Neuronal stem cell (in vitro differentiated cells): ENCODE data around the gene ANKRD28. TPM values are rescaled to one million over a fixed set of nuclear protein-coding genes. Genes with fewer than 3 reads are reported as not detected.

Source experiments
- DNase-seq: peaks from one replicate; pipeline ENCODE4 v3.0.0-alpha.2; 2013; ENCODE audit warnings: low spot score
- H2AFZ ChIP-seq: one replicate; pipeline ENCODE4 v1.6.1; 2013; ENCODE audit warnings: mild to moderate bottlenecking, low read length, inconsistent platforms
- H2AK5ac ChIP-seq: 2 replicates; pipeline ENCODE4 v1.6.1; 2013; ENCODE audit warnings: low read depth, mild to moderate bottlenecking, inconsistent platforms, low read length, moderate library complexity, mixed read lengths
- H2BK120ac ChIP-seq: 2 replicates; pipeline ENCODE4 v1.6.1; 2013; ENCODE audit warnings: low read depth, mild to moderate bottlenecking, inconsistent platforms, low read length, moderate library complexity, mixed read lengths
- H2BK12ac ChIP-seq: one replicate; pipeline ENCODE4 v1.6.1; 2013; ENCODE audit warnings: low read length, inconsistent platforms
- H2BK15ac ChIP-seq: 2 replicates; pipeline ENCODE4 v1.6.1; 2013; ENCODE audit warnings: mild to moderate bottlenecking, low read length, inconsistent platforms, mixed read lengths
- H2BK5ac ChIP-seq: one replicate; pipeline ENCODE4 v1.6.1; 2013; ENCODE audit warnings: inconsistent platforms, mild to moderate bottlenecking, low read length, moderate library complexity
- H3K14ac ChIP-seq: one replicate; pipeline ENCODE4 v1.6.1; 2013; ENCODE audit warnings: low read length, inconsistent platforms
- H3K18ac ChIP-seq: 2 replicates; pipeline ENCODE4 v1.6.1; 2013; ENCODE audit warnings: low read length, inconsistent platforms
- H3K23ac ChIP-seq: 2 replicates; pipeline ENCODE4 v1.6.1; 2013; ENCODE audit warnings: low read depth, mild to moderate bottlenecking, mixed read lengths, low read length, inconsistent platforms; ENCODE audit not compliant: poor library complexity
- H3K27ac ChIP-seq: replicated peaks from 3 replicates; pipeline ENCODE4 v1.5.1; 2013; ENCODE audit warnings: low read length, inconsistent platforms
- H3K27me3 ChIP-seq, 3 experiments: 2 replicates each; pipeline ENCODE4 v1.6.1; 2013; ENCODE audit warnings: low read length in 3 of 3, mild to moderate bottlenecking in 2 of 3, inconsistent platforms in 1 of 3, low read depth in 1 of 3, mixed read lengths in 1 of 3, moderate library complexity in 1 of 3; ENCODE audit not compliant: control insufficient read depth in 3 of 3, insufficient read depth in 3 of 3
- H3K36me3 ChIP-seq, 2 donors: replicated peaks in 1 of 2; 2 replicates each; pipeline ENCODE4 v1.6.1; 2013; ENCODE audit warnings: low read length in 2 of 2; ENCODE audit not compliant: control insufficient read depth in 2 of 2, insufficient read depth in 2 of 2
- H3K4ac ChIP-seq: 2 replicates; pipeline ENCODE4 v1.6.1; 2013; ENCODE audit warnings: inconsistent platforms, mild to moderate bottlenecking, low read length, moderate library complexity
- H3K4me1 ChIP-seq, 2 donors: 1 replicate in 1 of 2; 2 replicates in 1 of 2; pipeline ENCODE4 v1.6.1; 2013; ENCODE audit warnings: low read length in 2 of 2, low read depth in 1 of 2; ENCODE audit not compliant: control insufficient read depth in 2 of 2, insufficient read depth in 1 of 2
- H3K4me2 ChIP-seq: one replicate; pipeline ENCODE4 v1.6.1; 2013; ENCODE audit warnings: mild to moderate bottlenecking, low read length, inconsistent platforms; ENCODE audit not compliant: insufficient read depth, poor library complexity, severe bottlenecking
- H3K4me3 ChIP-seq, 2 donors: 2 replicates each; pipeline ENCODE4 v1.5.1; 2013; ENCODE audit warnings: low read length in 2 of 2, mild to moderate bottlenecking in 2 of 2, inconsistent platforms in 1 of 2, moderate library complexity in 1 of 2
- H3K79me1 ChIP-seq: one replicate; pipeline ENCODE4 v1.6.1; 2013; ENCODE audit warnings: low read depth, mild to moderate bottlenecking, inconsistent platforms, low read length, moderate library complexity
- H3K9ac ChIP-seq: one replicate; pipeline ENCODE4 v1.6.1; 2013; ENCODE audit warnings: mild to moderate bottlenecking, low read depth, low read length, inconsistent platforms; ENCODE audit not compliant: poor library complexity
- H3K9me3 ChIP-seq, 2 donors: replicated peaks in 1 of 2; 2 replicates each; pipeline versions ENCODE3 to v1.6.1; 2013; ENCODE audit warnings: low read length in 2 of 2, mild to moderate bottlenecking in 2 of 2, inconsistent platforms in 1 of 2, low read depth in 1 of 2, mixed read lengths in 1 of 2, moderate library complexity in 1 of 2; ENCODE audit not compliant: control insufficient read depth in 2 of 2, insufficient read depth in 1 of 2
- H4K8ac ChIP-seq: one replicate; pipeline ENCODE4 v1.6.1; 2013; ENCODE audit warnings: low read depth, mild to moderate bottlenecking, inconsistent platforms, low read length, moderate library complexity
- H4K91ac ChIP-seq: one replicate; pipeline ENCODE4 v1.6.1; 2013; ENCODE audit warnings: low read length, low read depth, mild to moderate bottlenecking, inconsistent platforms; ENCODE audit not compliant: poor library complexity
- WGBS, 2 donors: extraction: QIAGEN DNeasy Blood & Tissue Kit; methylation state at CpG; one replicate each; pipeline ENCODE4 v1.1.7; 2013; ENCODE audit warnings: missing lambda C conversion rate in 2 of 2, mixed read lengths in 1 of 2; ENCODE audit not compliant: insufficient read length in 2 of 2, insufficient replicate concordance in 1 of 2; ENCODE audit errors: extremely low coverage in 2 of 2; 5-methylcytosine and 5-hydroxymethylcytosine counted together
- polyA plus RNA-seq, 2 experiments: library from polyadenylated mRNA; stranded (reverse); fragments of 200-250 nt; gene quantifications; one replicate each; pipeline ENCODE4 v1.2.3, GENCODE V29; 2013

The ANKRD28 gene
- polyA plus RNA-seq (2013, experiment 1 of 2) = 11.7 TPM
- 11.4 TPM for polyA plus RNA-seq (2013, experiment 2 of 2)

DNA sequence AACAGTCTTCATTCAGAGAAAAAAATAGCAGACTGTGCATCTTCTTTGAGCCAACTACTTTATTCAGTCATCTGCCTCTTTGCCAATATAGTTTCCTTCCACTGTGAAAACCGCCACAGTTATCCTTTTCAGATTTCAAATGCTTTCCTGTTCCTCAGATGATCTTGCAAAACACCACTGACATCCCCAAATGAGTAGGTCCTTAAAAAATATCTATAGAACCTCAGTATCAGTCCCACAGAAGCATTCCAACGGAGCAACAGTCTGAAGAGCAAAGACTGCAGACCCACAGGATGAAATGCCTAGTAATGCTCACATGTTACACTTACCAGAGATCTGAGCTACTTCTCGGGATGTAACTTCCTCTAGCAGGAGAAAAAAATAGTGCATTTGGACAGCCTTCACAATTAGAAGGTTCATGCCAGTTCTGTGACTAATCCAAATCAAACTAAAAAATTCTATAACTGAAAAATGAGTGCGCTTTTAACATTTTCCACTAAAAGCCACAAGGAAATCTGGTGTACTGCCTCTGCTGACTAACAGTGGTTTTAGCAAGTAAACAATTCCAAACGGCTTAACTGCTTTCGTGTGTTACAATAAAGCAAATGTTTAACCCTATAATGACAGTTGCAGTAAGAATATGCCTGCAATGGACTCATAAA, at the start of gene ANKRD28:
TSS of gene ANKRD28 (minus strand) at position 338 of the 662 bp plus-strand sequence. CDS start 1,458 bp downstream, outside the sequence.
- H3K4me2 ChIP-seq = peak within 1 kb of the TSS; percentile 27
- no peak within 1 kb of the TSS for H2AK5ac ChIP-seq
- H3K36me3 ChIP-seq = peaks cover 0 to 12% of the 10 kb centered on the region in 2 donors
- H3K9ac ChIP-seq = no peak within 1 kb of the TSS
- H3K27me3 ChIP-seq = no peaks in the 10 kb centered on the region
- peak within 1 kb of the TSS in 1 of 2 donors; percentile 34 for H3K4me3 ChIP-seq
- H3K23ac ChIP-seq = no peak within 1 kb of the TSS
- H2BK5ac ChIP-seq = no peak within 1 kb of the TSS
- no peak within 1 kb of the TSS for H3K4ac ChIP-seq
- H3K14ac ChIP-seq = no peak within 1 kb of the TSS
- H2AFZ ChIP-seq = peak within 1 kb of the TSS; percentile 76
- peak within 1 kb of the TSS; percentile 84 for H3K27ac ChIP-seq
- DNase-seq = peak; percentile 30
- no peaks in the 10 kb centered on the region for H3K79me1 ChIP-seq
- no peak within 1 kb of the TSS for H2BK15ac ChIP-seq
- H2BK12ac ChIP-seq = no peak within 1 kb of the TSS
- H4K91ac ChIP-seq = no peak within 1 kb of the TSS
- H4K8ac ChIP-seq = no peak within 1 kb of the TSS
- H3K4me1 ChIP-seq = peaks cover 0 to 17% of the 10 kb centered on the region in 2 donors
- no peaks in the 10 kb centered on the region for H3K9me3 ChIP-seq
- H3K18ac ChIP-seq = no peak within 1 kb of the TSS
- no CpG with 5 or more reads among the region's 6 CpGs for WGBS, 2 donors
- H2BK120ac ChIP-seq = no peak within 1 kb of the TSS

DNA sequence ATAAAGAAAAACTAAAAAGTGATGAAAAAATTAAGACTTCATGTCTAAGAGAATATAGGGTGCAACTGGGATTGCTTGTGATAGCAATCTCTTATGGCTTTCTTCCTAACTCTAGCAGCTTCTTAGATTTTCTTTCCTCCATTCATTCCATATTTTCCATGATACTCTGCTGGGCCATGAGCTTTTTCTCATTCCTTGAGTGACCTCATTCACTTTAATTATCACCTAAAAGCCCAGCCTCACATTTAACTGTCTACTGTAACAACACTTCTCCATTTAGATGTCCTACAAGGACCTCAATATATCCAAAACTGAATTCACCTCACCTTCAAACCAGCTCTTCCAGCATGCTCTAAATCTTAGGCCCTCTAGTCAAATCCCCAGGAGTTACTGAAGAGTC, 49.5 kb upstream of the ANKRD28 start:
- no peak overlapping the region for H3K4me3 ChIP-seq

DNA sequence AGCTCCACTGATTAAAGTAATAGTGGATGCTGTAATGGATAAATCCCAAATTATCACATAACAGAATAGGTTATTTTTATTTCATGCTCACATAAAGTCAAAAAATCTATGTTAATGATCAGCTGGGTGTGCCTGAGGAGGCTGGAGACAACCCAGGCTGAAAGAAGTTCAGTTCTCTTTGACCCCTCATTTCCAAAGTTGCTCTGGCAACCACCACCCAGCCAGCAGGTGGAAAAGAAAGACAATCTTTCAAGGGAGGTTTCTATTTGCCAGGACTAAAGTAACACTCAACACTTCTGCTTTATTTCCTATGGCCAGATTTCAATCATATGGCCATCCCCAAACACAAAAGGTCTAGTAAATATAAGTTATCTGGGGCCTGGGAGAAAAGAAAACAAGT, 48.8 kb upstream of the ANKRD28 start:
- Histone ChIP-seq H3K23ac (no peak overlapping the region), H3K18ac (no peak overlapping the region), H3K9me3 (peaks cover 3 to 8% of the 10 kb centered on the region in 2 donors), H2BK15ac (no peak overlapping the region), H2BK5ac (no peak overlapping the region), H4K91ac (no peak overlapping the region), H2AK5ac (no peak overlapping the region), H3K4me1 (peaks cover 2 to 13% of the 10 kb centered on the region in 2 donors), H3K27ac (no peak overlapping the region), H3K36me3 (peaks cover 2 to 7% of the 10 kb centered on the region in 2 donors), H2AFZ (no peak overlapping the region), H2BK12ac (no peak overlapping the region), H3K4ac (no peak overlapping the region), H3K4me3 (no peak overlapping the region), H4K8ac (no peak overlapping the region), H3K79me1 (no peaks in the 10 kb centered on the region), H3K4me2 (no peak overlapping the region), H3K9ac (no peak overlapping the region), H2BK120ac (no peak overlapping the region), H3K27me3 (no peaks in the 10 kb centered on the region), H3K14ac (no peak overlapping the region)
- DNase-seq = no peak

More for the DNA sequence above, 49.5 kb upstream of the ANKRD28 start:
- peaks cover 3 to 10% of the 10 kb centered on the region in 2 donors for H3K9me3 ChIP-seq
- H3K9ac ChIP-seq = no peak overlapping the region
- H3K36me3 ChIP-seq = peaks cover 2 to 7% of the 10 kb centered on the region in 2 donors
- no peak overlapping the region for H2AFZ ChIP-seq
- no peak overlapping the region for H3K18ac ChIP-seq
- no peak overlapping the region for H2BK120ac ChIP-seq
- H3K4ac ChIP-seq = no peak overlapping the region
- no peak overlapping the region for H2BK15ac ChIP-seq
- H2AK5ac ChIP-seq = no peak overlapping the region
- no peak overlapping the region for H3K4me2 ChIP-seq
- H3K79me1 ChIP-seq = no peaks in the 10 kb centered on the region
- no peaks in the 10 kb centered on the region for H3K27me3 ChIP-seq
- H4K91ac ChIP-seq = no peak overlapping the region
- H3K27ac ChIP-seq = no peak overlapping the region
- H2BK12ac ChIP-seq = no peak overlapping the region
- H4K8ac ChIP-seq = no peak overlapping the region
- no peak for DNase-seq
- H2BK5ac ChIP-seq = no peak overlapping the region
- H3K14ac ChIP-seq = no peak overlapping the region
- no peak overlapping the region for H3K23ac ChIP-seq
- H3K4me1 ChIP-seq = peaks cover 2 to 13% of the 10 kb centered on the region in 2 donors

DNA sequence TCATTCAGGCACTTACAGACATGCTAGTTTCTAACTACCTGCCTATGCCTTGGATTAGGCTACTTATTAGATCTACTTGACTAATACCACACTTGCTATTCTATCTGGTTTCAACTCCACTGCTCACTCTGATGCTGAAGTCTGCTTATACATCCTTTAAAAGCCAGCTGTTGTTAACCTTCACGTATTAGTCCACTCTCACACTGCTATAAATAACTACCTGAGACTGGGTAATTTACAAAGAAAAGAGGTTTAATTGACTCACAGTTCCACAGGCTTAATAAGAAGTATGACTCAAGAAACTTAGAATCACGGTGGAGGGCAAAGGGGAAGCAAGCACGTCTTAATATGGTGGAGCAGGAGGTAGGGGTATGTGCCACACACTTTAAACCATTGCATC, 47.7 kb upstream of the ANKRD28 start:
- H3K14ac ChIP-seq = no peak overlapping the region
- WGBS, 2 donors = no CpG with 5 or more reads among the region's 3 CpGs
- H3K4me3 ChIP-seq = no peak overlapping the region
- H3K79me1 ChIP-seq = no peaks in the 10 kb centered on the region
- H2AFZ ChIP-seq = no peak overlapping the region
- H3K4ac ChIP-seq = no peak overlapping the region
- H3K23ac ChIP-seq = no peak overlapping the region
- no peak for DNase-seq
- no peak overlapping the region for H2BK12ac ChIP-seq
- H3K36me3 ChIP-seq = peaks cover 2 to 3% of the 10 kb centered on the region in 2 donors
- H2BK5ac ChIP-seq = no peak overlapping the region
- H3K27ac ChIP-seq = no peak overlapping the region
- no peak overlapping the region for H2BK120ac ChIP-seq
- H2BK15ac ChIP-seq = no peak overlapping the region
- H3K4me1 ChIP-seq = peaks cover 2 to 13% of the 10 kb centered on the region in 2 donors
- no peak overlapping the region for H4K91ac ChIP-seq
- H3K4me2 ChIP-seq = no peak overlapping the region
- H3K9me3 ChIP-seq = peaks cover 2 to 15% of the 10 kb centered on the region in 2 donors
- no peak overlapping the region for H2AK5ac ChIP-seq
- H3K9ac ChIP-seq = no peak overlapping the region
- no peaks in the 10 kb centered on the region for H3K27me3 ChIP-seq
- no peak overlapping the region for H3K18ac ChIP-seq
- H4K8ac ChIP-seq = no peak overlapping the region
